GM19455 (cell line): ENCODE data around the gene ALKBH5.
"Not testable (repeated sequence)": the region's sequence is repeated elsewhere in the genome, so short reads cannot be mapped to it uniquely, and the experiment has no call there.

ENCODE experiments used
- ATAC-seq: cut with Tn5 transposase; IDR thresholded peaks from one replicate; pipeline ENCODE4 v1.9.1; 2021; ENCODE audit not compliant: unreplicated experiment

Gene ALKBH5

GRCh38 chr17:18216906-18217305 is 33.3 kb downstream of the ALKBH5 start:
- ATAC-seq, result not testable (repeated sequence)

GRCh38 chr17:18217412-18218015 is 33.9 kb downstream of the ALKBH5 start:
- no peak for ATAC-seq

- no peak for ATAC-seq
Observed at GRCh38 chr17:18218756-18219415, 35.3 kb downstream of the ALKBH5 start.

- no peak for ATAC-seq
Observed at GRCh38 chr17:18224053-18224386, 40.4 kb downstream of the ALKBH5 start.

- no peak for ATAC-seq
Observed at GRCh38 chr17:18224387-18225120, 40.9 kb downstream of the ALKBH5 start.

GRCh38 chr17:18225121-18225641 is 41.6 kb downstream of the ALKBH5 start, which contains the start of gene LLGL1:
Gene LLGL1 (plus strand): TSS chr17:18225635. CDS start chr17:18225683, 48 bp downstream.
- ATAC-seq, result peak; percentile 79

GRCh38 chr17:18225642-18226283 is 42.1 kb downstream of the ALKBH5 start:
- no peak for ATAC-seq

GRCh38 chr17:18226284-18226945 is 42.8 kb downstream of the ALKBH5 start:
- no peak for ATAC-seq

- ATAC-seq, result no peak
Observed at GRCh38 chr17:18227635-18228034, 44.0 kb downstream of the ALKBH5 start.

- no peak for ATAC-seq
Observed at GRCh38 chr17:18228176-18228682, 44.6 kb downstream of the ALKBH5 start.

GRCh38 chr17:18229254-18229653 is 45.6 kb downstream of the ALKBH5 start:
- ATAC-seq, result no peak

GRCh38 chr17:18229771-18230170 is 46.1 kb downstream of the ALKBH5 start:
- no peak for ATAC-seq

- no peak for ATAC-seq
Observed at GRCh38 chr17:18230288-18231141, 46.9 kb downstream of the ALKBH5 start.

GRCh38 chr17:18231164-18231563 is 47.5 kb downstream of the ALKBH5 start:
- no peak for ATAC-seq

GRCh38 chr17:18233803-18234518 is 50.3 kb downstream of the ALKBH5 start:
- ATAC-seq, result no peak

- ATAC-seq, result no peak
Observed at GRCh38 chr17:18234853-18235380, 51.3 kb downstream of the ALKBH5 start.

- no peak for ATAC-seq
Observed at GRCh38 chr17:18235743-18236256, 52.2 kb downstream of the ALKBH5 start.

- ATAC-seq, result no peak
Observed at GRCh38 chr17:18236494-18236893, 52.9 kb downstream of the ALKBH5 start.

GRCh38 chr17:18237461-18237860 is 53.8 kb downstream of the ALKBH5 start:
- ATAC-seq, result no peak
